Lung (tissue), 12 donors: ENCODE results near the gene MYO5B. TPM values are rescaled to one million over a fixed set of nuclear protein-coding genes. Genes with fewer than 3 reads are reported as not detected.

Experiments used
- ATAC-seq: fragments of 200-7000 bp; cut with Tn5 transposase; one replicate; pipeline ENCODE4 v1.9.1; 2020; ENCODE audit warnings: moderate number of reproducible peaks; ENCODE audit not compliant: insufficient read depth, low FRiP score
- DNase-seq, 3 donors: peaks; one replicate each; pipeline ENCODE4 v3.0.0-alpha.2; 2013 to 2017
- H3K27ac ChIP-seq, 2 donors: one replicate each; pipeline ENCODE4 v1.5.1; 2013; ENCODE audit warnings: mild to moderate bottlenecking in 2 of 2, moderate library complexity in 2 of 2, control low read depth in 1 of 2, inconsistent platforms in 1 of 2, low read depth in 1 of 2, low read length in 1 of 2
- H3K27me3 ChIP-seq, 3 donors: one replicate each; pipeline ENCODE4 v1.5.1; 2013; ENCODE audit warnings: low read length in 2 of 3; ENCODE audit not compliant: control insufficient read depth in 3 of 3, insufficient read depth in 3 of 3
- H3K36me3 ChIP-seq, 4 donors: one replicate each; pipeline ENCODE4 v1.5.1; 2013; ENCODE audit warnings: low read length in 4 of 4, mild to moderate bottlenecking in 1 of 4, moderate library complexity in 1 of 4; ENCODE audit not compliant: control insufficient read depth in 4 of 4, insufficient read depth in 4 of 4
- H3K4me1 ChIP-seq, 5 donors: one replicate each; pipeline ENCODE4 v1.5.1; 2013; ENCODE audit warnings: low read length in 5 of 5, mild to moderate bottlenecking in 2 of 5, moderate library complexity in 1 of 5; ENCODE audit not compliant: control insufficient read depth in 5 of 5, insufficient read depth in 5 of 5
- H3K4me3 ChIP-seq: one replicate; pipeline ENCODE4 v1.5.1; 2013; ENCODE audit warnings: mild to moderate bottlenecking, control low read depth, moderate library complexity
- H3K9ac ChIP-seq, 2 donors: one replicate each; pipeline ENCODE4 v1.5.1; 2013; ENCODE audit warnings: low read length in 2 of 2, control low read depth in 1 of 2; ENCODE audit not compliant: insufficient read depth in 1 of 2
- H3K9me3 ChIP-seq, 4 donors: one replicate each; pipeline ENCODE4 v1.5.1; 2013; ENCODE audit warnings: low read length in 3 of 4, mild to moderate bottlenecking in 1 of 4, moderate library complexity in 1 of 4; ENCODE audit not compliant: control insufficient read depth in 4 of 4, insufficient read depth in 3 of 4
- WGBS, 2 donors: extraction: QIAGEN DNeasy Blood & Tissue Kit; methylation state at CpG; one replicate each; pipeline ENCODE4 v1.1.7; 2013; 5-methylcytosine and 5-hydroxymethylcytosine counted together
- polyA plus RNA-seq, 2 donors: library from polyadenylated mRNA; stranded (reverse); fragments of 200-250 nt; gene quantifications; one replicate each; pipeline ENCODE4 v1.2.1, GENCODE V29; 2013
- total RNA-seq, 2 donors: library from RNA; depleted of rRNA in 1 of 2; stranded (reverse); fragments of >200 nt in 1 of 2; gene quantifications; one replicate each; pipeline ENCODE4 v1.2.1, GENCODE V29; 2014 to 2021
- TF ChIP-seq, protein P1 (sequence below): IDR thresholded peaks from 2 replicates; pipeline ENCODE4 v1.5.1; 2012; ENCODE audit warnings: mild to moderate bottlenecking; ENCODE audit errors: control extremely low read depth, extremely low read depth
- donor health status: control.
- donor health status: control.
- donor health status: Bipolar disorder and iron deficiency.
- donor health status: healthy.
- donor health status: DM: yes; HTN: yes; CAD: no.

MYO5B gene
- total and polyA plus RNA-seq, 4 donors = 9.7 to 25.6 (median 19.7) TPM

DNA sequence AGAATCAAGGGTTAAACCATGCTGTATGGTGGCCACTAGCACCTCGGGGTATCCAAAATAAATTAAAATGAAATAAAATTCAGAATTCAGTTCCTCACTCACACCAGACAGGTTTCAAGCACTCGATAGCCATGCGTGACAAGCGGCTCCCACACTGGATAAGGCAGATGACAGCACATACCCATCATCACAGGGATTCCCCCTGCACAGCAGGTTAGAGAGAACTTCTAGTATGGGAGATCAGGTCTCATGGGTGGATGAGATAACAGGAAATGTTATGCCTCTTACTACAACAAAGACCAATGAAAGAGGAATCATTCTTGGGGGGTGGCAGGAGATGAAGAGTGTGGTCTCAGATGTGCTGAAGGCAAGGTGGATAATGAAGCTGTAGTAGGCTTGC is 259.7 kb downstream of the MYO5B start:
- WGBS, 2 donors = 64 to 80% methylated on average over 4 of the region's 4 CpGs
- TF ChIP-seq, protein P1, sequence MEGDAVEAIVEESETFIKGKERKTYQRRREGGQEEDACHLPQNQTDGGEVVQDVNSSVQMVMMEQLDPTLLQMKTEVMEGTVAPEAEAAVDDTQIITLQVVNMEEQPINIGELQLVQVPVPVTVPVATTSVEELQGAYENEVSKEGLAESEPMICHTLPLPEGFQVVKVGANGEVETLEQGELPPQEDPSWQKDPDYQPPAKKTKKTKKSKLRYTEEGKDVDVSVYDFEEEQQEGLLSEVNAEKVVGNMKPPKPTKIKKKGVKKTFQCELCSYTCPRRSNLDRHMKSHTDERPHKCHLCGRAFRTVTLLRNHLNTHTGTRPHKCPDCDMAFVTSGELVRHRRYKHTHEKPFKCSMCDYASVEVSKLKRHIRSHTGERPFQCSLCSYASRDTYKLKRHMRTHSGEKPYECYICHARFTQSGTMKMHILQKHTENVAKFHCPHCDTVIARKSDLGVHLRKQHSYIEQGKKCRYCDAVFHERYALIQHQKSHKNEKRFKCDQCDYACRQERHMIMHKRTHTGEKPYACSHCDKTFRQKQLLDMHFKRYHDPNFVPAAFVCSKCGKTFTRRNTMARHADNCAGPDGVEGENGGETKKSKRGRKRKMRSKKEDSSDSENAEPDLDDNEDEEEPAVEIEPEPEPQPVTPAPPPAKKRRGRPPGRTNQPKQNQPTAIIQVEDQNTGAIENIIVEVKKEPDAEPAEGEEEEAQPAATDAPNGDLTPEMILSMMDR = no peak

GRCh38 chr18:49934457-49934856 is 260.5 kb downstream of the MYO5B start:
- Histone ChIP-seq H3K9ac (no peak overlapping the region), H3K4me3 (no peak overlapping the region), H3K36me3 (peaks cover 0 to 2% (median 0%) of the 10 kb centered on the region in 4 donors), H3K4me1 (no peaks in the 10 kb centered on the region), H3K9me3 (no peaks in the 10 kb centered on the region), H3K27me3 (no peaks in the 10 kb centered on the region), H3K27ac (no peak overlapping the region)
- no peak for DNase-seq
- no peak for ATAC-seq
- TF ChIP-seq, protein P1 = no peak
- 52 to 90% methylated on average over 2 of the region's 2 CpGs for WGBS, 2 donors

More for the DNA sequence above, 259.7 kb downstream of the MYO5B start:
- ATAC-seq (no peak), DNase-seq (no peak)
- H3K9me3 ChIP-seq = no peaks in the 10 kb centered on the region
- H3K27me3 ChIP-seq = no peaks in the 10 kb centered on the region
- no peak overlapping the region for H3K27ac ChIP-seq
- H3K4me3 ChIP-seq = no peak overlapping the region
- peaks cover 0 to 2% (median 0%) of the 10 kb centered on the region in 4 donors for H3K36me3 ChIP-seq
- no peaks in the 10 kb centered on the region for H3K4me1 ChIP-seq
- no peak overlapping the region for H3K9ac ChIP-seq

- no peaks in the 10 kb centered on the region for H3K9me3 ChIP-seq
- TF ChIP-seq, protein P1 = no peak
- H3K27me3 ChIP-seq = no peaks in the 10 kb centered on the region
- no peak for ATAC-seq
- H3K4me3 ChIP-seq = no peak overlapping the region
- no peaks in the 10 kb centered on the region for H3K4me1 ChIP-seq
- no peak overlapping the region for H3K27ac ChIP-seq
- no peak overlapping the region for H3K9ac ChIP-seq
- WGBS, 2 donors = 69 to 81% methylated on average over 3 of the region's 3 CpGs
- peaks cover 0 to 2% (median 0%) of the 10 kb centered on the region in 4 donors for H3K36me3 ChIP-seq
- DNase-seq = no peak
Observed at GRCh38 chr18:49933530-49934128, 261.3 kb downstream of the MYO5B start.

DNA sequence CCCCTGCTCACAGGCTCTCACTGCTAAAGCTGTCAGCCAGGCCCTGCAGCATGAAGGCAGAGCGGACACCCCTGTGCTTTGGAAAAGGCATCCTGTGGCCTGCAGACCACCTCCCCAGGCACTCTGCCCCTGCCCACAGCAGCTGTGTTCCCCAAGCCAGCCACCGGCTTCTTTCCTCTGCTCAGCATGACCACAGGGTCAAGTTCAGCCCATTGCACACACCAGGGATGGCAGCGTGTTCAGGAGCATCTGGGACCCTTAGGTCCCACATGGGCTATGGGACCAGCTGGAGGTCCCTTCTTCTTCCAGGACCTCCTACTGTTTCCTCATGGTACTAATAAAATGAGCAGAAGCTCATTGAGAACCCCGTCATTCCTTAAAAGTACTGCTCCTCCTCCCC is 263.2 kb downstream of the MYO5B start:
- Histone ChIP-seq H3K9me3 (no peaks in the 10 kb centered on the region), H3K27me3 (no peaks in the 10 kb centered on the region), H3K27ac (no peak overlapping the region), H3K4me3 (no peak overlapping the region), H3K36me3 (peaks cover 0 to 2% (median 0%) of the 10 kb centered on the region in 4 donors), H3K9ac (no peak overlapping the region), H3K4me1 (no peaks in the 10 kb centered on the region)
- ATAC-seq (no peak), DNase-seq (no peak)
- TF ChIP-seq, protein P1 = no peak
- 89 to 96% methylated on average over 4 of the region's 4 CpGs for WGBS, 2 donors
